ENCODE results near the gene ATRN. TPM values are rescaled to one million over a fixed set of nuclear protein-coding genes. Genes with fewer than 3 reads are reported as not detected.

Gene ATRN
- total and polyA plus RNA-seq, 8 donors: 2.9 to 63.9 (median 24.2) TPM

- no peaks in the 10 kb centered on the region for H3K9me3 ChIP-seq
- DNase-seq: no peak
- TF ChIP-seq POLR2AphosphoS5 (IDR thresholded peaks at IDR 0.05) (no peak), EP300 (IDR thresholded peaks at IDR 0.05) (no peak), POLR2A (IDR thresholded peaks at IDR 0.05) (no peak)
- TF ChIP-seq, protein P1, sequence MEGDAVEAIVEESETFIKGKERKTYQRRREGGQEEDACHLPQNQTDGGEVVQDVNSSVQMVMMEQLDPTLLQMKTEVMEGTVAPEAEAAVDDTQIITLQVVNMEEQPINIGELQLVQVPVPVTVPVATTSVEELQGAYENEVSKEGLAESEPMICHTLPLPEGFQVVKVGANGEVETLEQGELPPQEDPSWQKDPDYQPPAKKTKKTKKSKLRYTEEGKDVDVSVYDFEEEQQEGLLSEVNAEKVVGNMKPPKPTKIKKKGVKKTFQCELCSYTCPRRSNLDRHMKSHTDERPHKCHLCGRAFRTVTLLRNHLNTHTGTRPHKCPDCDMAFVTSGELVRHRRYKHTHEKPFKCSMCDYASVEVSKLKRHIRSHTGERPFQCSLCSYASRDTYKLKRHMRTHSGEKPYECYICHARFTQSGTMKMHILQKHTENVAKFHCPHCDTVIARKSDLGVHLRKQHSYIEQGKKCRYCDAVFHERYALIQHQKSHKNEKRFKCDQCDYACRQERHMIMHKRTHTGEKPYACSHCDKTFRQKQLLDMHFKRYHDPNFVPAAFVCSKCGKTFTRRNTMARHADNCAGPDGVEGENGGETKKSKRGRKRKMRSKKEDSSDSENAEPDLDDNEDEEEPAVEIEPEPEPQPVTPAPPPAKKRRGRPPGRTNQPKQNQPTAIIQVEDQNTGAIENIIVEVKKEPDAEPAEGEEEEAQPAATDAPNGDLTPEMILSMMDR (IDR thresholded peaks at IDR 0.05): no peak
- H3K27me3 ChIP-seq: peaks cover 0 to 71% (median 43%) of the 10 kb centered on the region in 3 donors
- 43 to 61% (median 47%) methylated on average over 13 of the region's 13 CpGs for WGBS, 5 donors
- no peak overlapping the region for H3K4me3 ChIP-seq
- intact Hi-C loops (cut with DNase I; ENCODE audit: low total_unique reads): loop anchor here (10.0 kb wide), 2 partner anchors 90 to 420 kb away; partner anchors contain the start of gene ADISSP
- H3K4me1 ChIP-seq: peaks cover 19 to 44% (median 41%) of the 10 kb centered on the region in 4 donors
- H3K36me3 ChIP-seq: peaks cover 0 to 57% (median 23%) of the 10 kb centered on the region in 4 donors
- no peak overlapping the region for H3K27ac ChIP-seq
These were observed 204.4 kb downstream of the ATRN start for GRCh38 chr20:3674995-3675900.

GRCh38 chr20:3677733-3678132 lies 206.9 kb downstream of the ATRN start:
- Histone ChIP-seq H3K27me3 (peaks cover 0 to 72% (median 50%) of the 10 kb centered on the region in 3 donors), H3K9me3 (no peaks in the 10 kb centered on the region), H3K36me3 (peaks cover 0 to 33% (median 11%) of the 10 kb centered on the region in 4 donors), H3K4me3 (no peak overlapping the region), H3K4me1 (peaks cover 29 to 61% (median 56%) of the 10 kb centered on the region in 4 donors), H3K27ac (peak overlapping the region in 4 of 5 donors; percentile 61 to 87 (median 84))
- TF ChIP-seq POLR2AphosphoS5 (IDR thresholded peaks at IDR 0.05): no peak
- TF ChIP-seq POLR2A (IDR thresholded peaks at IDR 0.05): no peak
- TF ChIP-seq, protein P1 (IDR thresholded peaks at IDR 0.05): no peak
- TF ChIP-seq EP300 (IDR thresholded peaks at IDR 0.05): no peak
- 30 to 61% (median 53%) methylated on average over 8 of the region's 8 CpGs for WGBS, 5 donors
- intact Hi-C loops (cut with DNase I; ENCODE audit: low total_unique reads): loop anchor here (10.0 kb wide), 2 partner anchors 87 to 417 kb away; partner anchors contain the start of gene ADISSP
- DNase-seq: peak in 1 of 2 donors; percentile 85

DNA sequence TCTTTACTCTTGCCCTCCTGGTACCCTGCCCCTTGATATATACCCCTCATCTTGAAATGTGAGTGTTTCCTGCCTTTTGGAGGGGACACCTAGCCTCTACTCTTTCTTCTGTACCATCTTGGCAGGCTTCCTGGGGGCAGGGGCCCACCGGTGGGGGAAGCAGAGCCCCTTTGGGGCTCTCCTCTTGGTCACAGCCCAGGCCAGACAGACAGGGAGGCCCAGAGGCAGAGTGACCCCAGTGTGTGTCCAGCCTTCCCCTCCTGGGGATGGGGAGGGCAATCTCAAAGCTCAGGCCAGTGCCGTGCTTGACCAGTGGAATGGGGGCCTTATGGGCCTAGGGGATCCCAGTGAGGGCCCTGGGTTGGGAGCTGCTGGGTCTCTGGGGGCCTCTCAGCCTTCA lies 207.4 kb downstream of the ATRN start:
- intact Hi-C loops (cut with DNase I; ENCODE audit: low total_unique reads): loop anchor here (10.0 kb wide), 2 partner anchors 87 to 417 kb away; partner anchors contain the start of gene ADISSP
- Histone ChIP-seq H3K4me1 (peaks cover 29 to 56% (median 54%) of the 10 kb centered on the region in 4 donors), H3K36me3 (peaks cover 0 to 28% (median 8%) of the 10 kb centered on the region in 4 donors), H3K27me3 (peaks cover 0 to 72% (median 45%) of the 10 kb centered on the region in 3 donors), H3K4me3 (no peak overlapping the region), H3K9me3 (no peaks in the 10 kb centered on the region), H3K27ac (peak overlapping the region in 4 of 5 donors; percentile 61 to 87 (median 84))
- DNase-seq: no peak
- 40 to 75% (median 63%) methylated on average over 2 of the region's 2 CpGs for WGBS, 5 donors
- TF ChIP-seq EP300 (IDR thresholded peaks at IDR 0.05): no peak

DNA sequence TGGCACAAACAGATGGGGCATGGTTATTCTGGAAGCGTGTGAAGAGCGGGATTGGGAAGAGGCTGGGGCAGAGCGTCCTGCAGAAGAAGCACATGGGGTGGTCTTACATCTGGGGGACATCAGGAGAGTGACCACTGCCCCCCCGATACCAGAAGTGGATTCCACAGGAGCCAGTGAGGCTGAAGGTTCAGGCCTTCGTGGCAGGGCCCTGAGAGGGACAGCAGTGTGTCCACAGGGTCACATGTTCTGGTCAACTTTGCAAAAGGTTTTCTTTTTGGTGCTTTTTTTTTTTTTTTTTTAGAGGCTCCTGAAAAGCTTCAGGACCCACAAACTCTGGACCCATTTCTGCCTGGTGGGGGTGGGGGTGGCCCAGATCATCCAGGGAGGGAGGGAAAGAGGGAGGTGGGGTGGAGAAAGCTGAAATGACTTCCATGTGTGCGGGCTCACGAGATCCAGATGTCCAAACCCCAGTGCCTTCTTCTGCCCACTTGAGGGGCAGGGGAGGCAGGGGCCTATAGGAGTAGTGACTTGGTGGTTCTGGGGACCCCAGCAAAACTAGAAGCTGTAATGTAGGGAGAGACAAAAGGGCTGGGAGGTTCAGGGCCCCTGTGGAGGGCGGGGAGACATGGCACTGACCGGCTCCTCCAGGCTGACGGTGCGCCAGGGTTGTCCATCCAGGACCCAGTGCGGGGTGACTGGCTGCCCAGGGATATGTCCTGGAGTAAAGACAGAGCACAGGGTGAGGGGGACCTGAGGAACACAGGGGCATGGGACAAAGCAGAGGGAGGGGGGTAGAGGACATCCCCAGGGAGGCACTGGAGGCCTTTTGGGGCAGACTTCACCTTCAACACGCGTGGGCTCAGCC lies 208.3 kb downstream of the ATRN start:
- DNase-seq: no peak
- TF ChIP-seq POLR2AphosphoS5 (IDR thresholded peaks at IDR 0.05) (no peak), POLR2A (IDR thresholded peaks at IDR 0.05) (no peak), EP300 (IDR thresholded peaks at IDR 0.05) (no peak)
- TF ChIP-seq, protein P1 (IDR thresholded peaks at IDR 0.05): no peak
- WGBS, 5 donors: 66 to 79% (median 76%) methylated on average over 10 to 14 of the region's 14 CpGs
- Histone ChIP-seq H3K27me3 (peaks cover 0 to 64% (median 36%) of the 10 kb centered on the region in 3 donors), H3K4me3 (peak overlapping the region in 1 of 4 donors; percentile 56), H3K4me1 (peaks cover 29 to 55% (median 53%) of the 10 kb centered on the region in 4 donors), H3K27ac (peak overlapping the region in 4 of 5 donors; percentile 75 to 87 (median 84)), H3K36me3 (peaks cover 0 to 19% (median 4%) of the 10 kb centered on the region in 4 donors), H3K9me3 (no peaks in the 10 kb centered on the region)
- intact Hi-C loops (cut with DNase I; ENCODE audit: low total_unique reads): loop anchor here (10.0 kb wide), 2 partner anchors 86 to 416 kb away; partner anchors contain the start of gene ADISSP

All from stomach (tissue), 9 donors.